D721Med (cell line): ENCODE results near the gene UBE2Q1.

Experiments
- DNase-seq: peaks from one replicate; pipeline ENCODE4 v3.0.0; 2011; ENCODE audit warnings: low spot score; ENCODE audit not compliant: insufficient read length
- FAIRE-seq: peaks from 2 replicates; lab custom pipeline; 2011; peaks lifted over from hg19 to GRCh38; lab: Jason Lieb, UNC
- TF ChIP-seq, protein P1 (sequence below): IDR thresholded peaks from 2 replicates; pipeline ENCODE4 v1.5.1; 2012; ENCODE audit warnings: mild to moderate bottlenecking, control low read depth; ENCODE audit not compliant: insufficient read depth; ENCODE audit errors: missing control alignments

Gene UBE2Q1

DNA sequence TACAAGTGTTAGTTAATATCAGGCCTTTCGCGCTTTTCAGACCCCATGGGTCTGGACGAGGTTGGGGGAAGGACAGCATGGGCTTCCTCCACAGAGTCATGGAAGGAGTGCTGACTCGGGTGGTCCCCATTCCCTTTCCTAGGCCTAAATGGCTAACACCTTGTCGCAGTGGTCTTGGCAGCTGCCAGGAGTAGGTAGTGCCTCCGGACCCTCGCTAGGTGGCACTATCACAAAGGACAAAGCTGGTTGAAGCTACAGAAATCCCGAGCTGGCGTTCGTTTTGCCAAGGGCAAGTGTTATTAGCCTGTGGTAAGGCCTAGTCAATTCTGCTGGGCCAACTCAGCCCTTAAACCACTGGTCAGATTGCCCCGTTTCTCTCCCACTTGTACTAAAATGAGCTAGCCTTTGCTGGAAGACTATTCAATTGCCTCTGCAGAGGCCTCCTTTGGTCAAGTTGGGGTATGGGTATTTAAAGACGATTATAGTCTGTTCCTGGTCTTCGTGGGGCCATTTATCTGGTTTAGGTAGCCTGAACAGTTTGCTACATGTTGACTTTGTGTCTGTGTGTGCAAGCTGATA lies 1.1 kb upstream of the UBE2Q1 start:
- TF ChIP-seq, protein P1, sequence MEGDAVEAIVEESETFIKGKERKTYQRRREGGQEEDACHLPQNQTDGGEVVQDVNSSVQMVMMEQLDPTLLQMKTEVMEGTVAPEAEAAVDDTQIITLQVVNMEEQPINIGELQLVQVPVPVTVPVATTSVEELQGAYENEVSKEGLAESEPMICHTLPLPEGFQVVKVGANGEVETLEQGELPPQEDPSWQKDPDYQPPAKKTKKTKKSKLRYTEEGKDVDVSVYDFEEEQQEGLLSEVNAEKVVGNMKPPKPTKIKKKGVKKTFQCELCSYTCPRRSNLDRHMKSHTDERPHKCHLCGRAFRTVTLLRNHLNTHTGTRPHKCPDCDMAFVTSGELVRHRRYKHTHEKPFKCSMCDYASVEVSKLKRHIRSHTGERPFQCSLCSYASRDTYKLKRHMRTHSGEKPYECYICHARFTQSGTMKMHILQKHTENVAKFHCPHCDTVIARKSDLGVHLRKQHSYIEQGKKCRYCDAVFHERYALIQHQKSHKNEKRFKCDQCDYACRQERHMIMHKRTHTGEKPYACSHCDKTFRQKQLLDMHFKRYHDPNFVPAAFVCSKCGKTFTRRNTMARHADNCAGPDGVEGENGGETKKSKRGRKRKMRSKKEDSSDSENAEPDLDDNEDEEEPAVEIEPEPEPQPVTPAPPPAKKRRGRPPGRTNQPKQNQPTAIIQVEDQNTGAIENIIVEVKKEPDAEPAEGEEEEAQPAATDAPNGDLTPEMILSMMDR: peak; percentile 100
- DNase-seq (no peak), FAIRE-seq (peak; percentile 93)

GRCh38 chr1:154558720-154559465 lies 431 bp upstream of the UBE2Q1 start:
- TF ChIP-seq, protein P1: no peak
- DNase-seq (peak; percentile 83), FAIRE-seq (no peak)

DNA sequence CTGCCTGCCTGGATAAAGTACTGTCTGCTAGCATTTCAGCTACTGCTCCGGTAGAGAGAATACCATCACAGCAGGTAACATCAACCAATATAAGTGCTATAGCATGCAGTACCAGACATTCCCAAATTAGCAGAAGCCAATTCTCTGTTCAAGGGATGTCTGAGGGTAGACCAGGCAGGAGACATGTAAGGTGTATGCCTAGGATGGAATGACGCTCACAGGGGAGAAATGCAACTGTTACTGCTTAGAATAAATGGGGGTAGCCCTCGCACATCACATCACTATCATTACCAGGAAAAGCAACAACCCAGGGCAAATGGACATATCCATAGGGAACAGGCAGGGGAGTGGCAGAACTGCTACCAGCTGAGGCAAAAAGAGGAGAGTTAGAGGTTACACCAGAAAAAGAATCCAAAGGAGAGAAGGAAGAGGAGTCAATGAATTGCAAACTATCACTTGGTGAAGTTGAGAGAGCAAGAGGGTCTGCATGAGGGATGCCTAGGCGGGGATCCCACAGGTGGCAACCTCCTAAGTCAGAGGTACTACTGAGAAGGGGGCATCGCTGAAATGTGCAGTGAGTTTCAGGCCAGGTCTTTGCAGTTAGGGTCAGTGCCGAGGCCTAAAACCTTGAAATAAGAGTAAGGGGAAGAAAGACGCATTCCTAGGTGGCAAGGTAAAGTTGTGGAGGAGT lies 1.1 kb downstream of the UBE2Q1 start:
- TF ChIP-seq, protein P1: no peak
- no peak for FAIRE-seq
- DNase-seq: no peak

DNA sequence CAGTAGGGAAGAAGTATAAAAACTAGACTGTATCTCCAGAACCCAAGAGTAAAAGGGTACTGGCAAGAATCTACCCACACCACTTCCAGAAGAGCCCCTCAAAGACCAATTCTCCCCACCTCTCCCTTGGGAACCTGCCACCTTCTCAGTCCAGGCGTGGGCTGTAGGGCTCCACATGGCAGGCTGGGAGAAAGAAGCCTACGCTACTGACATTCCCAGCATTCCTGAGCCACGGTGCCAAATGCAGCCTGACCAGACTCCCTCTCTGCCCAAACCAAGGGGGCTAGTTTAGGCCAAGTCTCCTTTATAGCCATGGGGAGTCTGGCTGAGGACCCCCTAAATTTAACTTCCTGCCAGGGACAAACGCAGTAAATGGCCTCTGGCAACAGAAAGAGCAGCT lies 2.0 kb downstream of the UBE2Q1 start:
- DNase-seq (no peak), FAIRE-seq (no peak)
- TF ChIP-seq, protein P1: no peak

DNA sequence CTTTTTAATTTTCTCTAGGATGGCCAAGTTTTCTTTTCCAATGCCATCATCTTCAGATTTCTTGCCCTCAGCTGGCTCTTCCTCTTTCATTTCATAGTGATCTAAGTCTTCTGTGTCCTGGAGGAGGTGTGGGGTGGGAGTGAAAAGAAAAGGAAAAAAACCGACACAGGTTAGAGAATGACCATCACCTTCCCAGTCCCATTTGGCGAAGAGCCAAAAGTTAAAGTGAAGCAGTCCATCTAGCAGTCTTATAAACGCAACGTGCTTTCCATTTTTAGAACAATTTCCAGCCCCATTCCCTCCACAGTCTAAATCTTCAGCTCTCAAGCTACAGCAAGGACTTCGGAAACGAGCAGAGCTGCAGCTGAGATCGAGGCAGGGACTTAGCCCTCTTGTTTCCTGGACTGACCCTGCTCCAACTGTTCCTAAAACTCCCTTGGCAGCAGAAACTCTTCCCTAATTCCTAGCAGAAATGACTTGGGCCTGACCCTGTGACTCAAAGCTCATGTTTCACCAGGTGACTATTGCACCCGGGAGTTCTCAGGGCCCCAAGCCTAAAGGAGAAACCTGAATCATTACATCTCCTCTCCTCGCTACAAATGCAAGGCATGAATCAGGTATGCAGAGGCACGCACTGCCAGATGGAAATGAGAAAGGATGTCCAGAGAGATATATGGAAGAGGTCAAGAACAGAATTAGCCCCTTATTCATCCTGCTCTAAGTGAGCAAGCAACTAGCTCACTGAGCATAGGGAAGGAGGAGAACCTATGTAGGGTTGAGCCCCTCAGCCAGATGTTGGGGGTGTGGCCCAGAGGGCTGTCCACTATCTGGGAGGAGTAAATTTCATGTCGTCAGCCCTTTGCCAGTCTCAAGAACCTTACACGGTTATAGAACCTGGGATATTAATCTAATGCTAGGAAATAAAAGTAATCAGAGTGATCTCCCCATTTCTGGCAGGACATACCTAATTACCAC lies 5.1 kb downstream of the UBE2Q1 start:
- FAIRE-seq (no peak), DNase-seq (no peak)
- TF ChIP-seq, protein P1: no peak

- FAIRE-seq: no peak
- TF ChIP-seq, protein P1: no peak
- no peak for DNase-seq
These were observed 6.4 kb downstream of the UBE2Q1 start for GRCh38 chr1:154552036-154552435.
